ENCODE results near the gene DTNB. TPM values are rescaled to one million over a fixed set of nuclear protein-coding genes. Genes with fewer than 3 reads are reported as not detected.

DTNB gene
- total and polyA plus RNA-seq, 2 experiments from 2014 or later: 31.3 to 33.4 TPM

GRCh38 chr2:25497918-25498407 is 175.4 kb downstream of the DTNB start:
- DNase-seq (ENCODE audit: low read depth in 1 of 2, low spot score in 1 of 2): no peak
- no peak for TF ChIP-seq CTCF (IDR thresholded peaks at IDR 0.05; ENCODE audit: low read depth, low read length)
- Histone ChIP-seq H3K36me3 (no peaks in the 10 kb centered on the region), H3K4me1 (ENCODE audit: low read depth) (no peaks in the 10 kb centered on the region), H3K27ac (no peak overlapping the region), H3K9me3 (ENCODE audit: low read depth) (no peaks in the 10 kb centered on the region), H3K27me3 (no peaks in the 10 kb centered on the region), H3K4me3 (no peak overlapping the region)

GRCh38 chr2:25497229-25497917 is 176.0 kb downstream of the DTNB start:
- H3K27ac ChIP-seq: no peak overlapping the region
- no peaks in the 10 kb centered on the region for H3K9me3 ChIP-seq (ENCODE audit: low read depth)
- no peaks in the 10 kb centered on the region for H3K4me1 ChIP-seq (ENCODE audit: low read depth)
- DNase-seq (ENCODE audit: low read depth in 1 of 2, low spot score in 1 of 2): no peak
- H3K27me3 ChIP-seq: no peaks in the 10 kb centered on the region
- no peak for TF ChIP-seq CTCF (IDR thresholded peaks at IDR 0.05; ENCODE audit: low read depth, low read length)
- no peak overlapping the region for H3K4me3 ChIP-seq
- H3K36me3 ChIP-seq: no peaks in the 10 kb centered on the region

GRCh38 chr2:25494616-25495015 is 178.8 kb downstream of the DTNB start:
- DNase-seq (ENCODE audit: low read depth in 1 of 2, low spot score in 1 of 2): peak in 1 of 2 donors; percentile 55
- Histone ChIP-seq H3K27ac (no peak overlapping the region), H3K27me3 (no peaks in the 10 kb centered on the region), H3K9me3 (ENCODE audit: low read depth) (no peaks in the 10 kb centered on the region), H3K4me3 (no peak overlapping the region), H3K36me3 (no peaks in the 10 kb centered on the region), H3K4me1 (ENCODE audit: low read depth) (no peaks in the 10 kb centered on the region)
- no peak for TF ChIP-seq CTCF (IDR thresholded peaks at IDR 0.05; ENCODE audit: low read depth, low read length)

GRCh38 chr2:25493207-25493606 is 180.2 kb downstream of the DTNB start:
- Histone ChIP-seq H3K36me3 (no peaks in the 10 kb centered on the region), H3K9me3 (ENCODE audit: low read depth) (no peaks in the 10 kb centered on the region), H3K4me3 (no peak overlapping the region), H3K4me1 (ENCODE audit: low read depth) (no peaks in the 10 kb centered on the region), H3K27ac (no peak overlapping the region), H3K27me3 (no peaks in the 10 kb centered on the region)
- TF ChIP-seq CTCF (IDR thresholded peaks at IDR 0.05; ENCODE audit: low read depth, low read length): no peak
- no peak for DNase-seq (ENCODE audit: low read depth in 1 of 2, low spot score in 1 of 2)

GRCh38 chr2:25492726-25493125 is 180.7 kb downstream of the DTNB start:
- no peak overlapping the region for H3K4me3 ChIP-seq
- no peaks in the 10 kb centered on the region for H3K4me1 ChIP-seq (ENCODE audit: low read depth)
- no peak for DNase-seq (ENCODE audit: low read depth in 1 of 2, low spot score in 1 of 2)
- no peaks in the 10 kb centered on the region for H3K9me3 ChIP-seq (ENCODE audit: low read depth)
- H3K36me3 ChIP-seq: no peaks in the 10 kb centered on the region
- no peak overlapping the region for H3K27ac ChIP-seq
- no peak for TF ChIP-seq CTCF (IDR thresholded peaks at IDR 0.05; ENCODE audit: low read depth, low read length)
- H3K27me3 ChIP-seq: no peaks in the 10 kb centered on the region
